Cerebellar cortex (tissue), 1 donor: ENCODE measurements around the gene NANOS3.
"Not testable (repeated sequence)": the region's sequence is repeated elsewhere in the genome, so short reads cannot be mapped to it uniquely, and the experiment has no call there.

Experiments
- DNase-seq: peaks from one replicate; pipeline ENCODE4 v3.0.0-alpha.2; 2015; ENCODE audit warnings: low spot score

Gene NANOS3

GRCh38 chr19:13920940-13921747 is 44.2 kb downstream of the NANOS3 start:
- DNase-seq: peak; percentile 80

GRCh38 chr19:13922118-13922517 is 45.2 kb downstream of the NANOS3 start:
- not testable (repeated sequence) for DNase-seq

GRCh38 chr19:13923194-13923987 is 46.5 kb downstream of the NANOS3 start:
- no peak for DNase-seq

- no peak for DNase-seq
Measured at GRCh38 chr19:13926010-13926409, 49.1 kb downstream of the NANOS3 start.

GRCh38 chr19:13926715-13927114 is 49.8 kb downstream of the NANOS3 start:
- no peak for DNase-seq

GRCh38 chr19:13929340-13929739 is 52.4 kb downstream of the NANOS3 start:
- DNase-seq: no peak

- DNase-seq: no peak
Measured at GRCh38 chr19:13929956-13930355, 53.0 kb downstream of the NANOS3 start.
